Endothelial cell of umbilical vein (primary cell): ENCODE measurements around the gene TTLL10. TPM values are rescaled to one million over a fixed set of nuclear protein-coding genes. Genes with fewer than 3 reads are reported as not detected.

Experiments used
- BruUV-seq: library from RNA; stranded (reverse); fragments of 400-500 nt; replicated peaks from 2 replicates; lab custom pipeline; 2021; lab: Mats Ljungman, UMichigan
- CTCF ChIA-PET: fragments of 300-600, 350-600 bp; sonication (Branson Sonifier 250); formaldehyde crosslinking; loops from one replicate; lab custom pipeline; 2021; ENCODE audit warnings: antibody characterized with exemption, inconsistent platforms; lab: Charles Lee
- POLR2A ChIA-PET: fragments of 300-600, 350-600 bp; sonication (Branson Sonifier 250); formaldehyde crosslinking; loops from one replicate; lab custom pipeline; 2021; ENCODE audit warnings: antibody characterized with exemption, inconsistent platforms; lab: Charles Lee
- DNase-seq: peaks from one replicate; pipeline ENCODE4 v3.0.0-alpha.2; 2011; ENCODE audit warnings: low read depth, low spot score
- FAIRE-seq: peaks from 2 replicates; lab custom pipeline; 2011; peaks lifted over from hg19 to GRCh38; lab: Jason Lieb, UNC
- H2AFZ ChIP-seq: 2 replicates; pipeline ENCODE4 v1.6.0; 2012; ENCODE audit warnings: low read depth, low read length, control low read depth, inconsistent platforms
- H3K27ac ChIP-seq: 2 replicates; pipeline ENCODE4 v1.5.1; 2011; ENCODE audit warnings: low read depth, mild to moderate bottlenecking, control low read depth, low read length, moderate library complexity; ENCODE audit not compliant: insufficient read depth
- H3K27me3 ChIP-seq, 2 experiments: 2 replicates each; pipeline versions ENCODE4 v1.6.0 to v1.6.1; 2011; ENCODE audit warnings: low read length in 2 of 2, mixed read lengths in 1 of 2; ENCODE audit not compliant: control insufficient read depth in 2 of 2, insufficient read depth in 2 of 2
- H3K36me3 ChIP-seq, 2 experiments: 2 replicates in 1 of 2; 3 replicates in 1 of 2; pipeline ENCODE4 v1.5.1; 2011; ENCODE audit warnings: low read length in 2 of 2, mild to moderate bottlenecking in 1 of 2, moderate library complexity in 1 of 2; ENCODE audit not compliant: control insufficient read depth in 2 of 2, insufficient read depth in 2 of 2; ENCODE audit errors: extremely low read depth in 1 of 2
- H3K4me1 ChIP-seq: 3 replicates; pipeline ENCODE4 v1.5.1; 2011; ENCODE audit warnings: mild to moderate bottlenecking, low read length; ENCODE audit not compliant: control insufficient read depth, insufficient read depth; ENCODE audit errors: extremely low read depth
- H3K4me2 ChIP-seq: 2 replicates; pipeline ENCODE4 v1.6.1; 2011; ENCODE audit warnings: low read length, control low read depth, mixed read lengths; ENCODE audit not compliant: insufficient read depth
- H3K4me3 ChIP-seq, 3 experiments: fragments of 200-600 bp in 1 of 3; sonication (generic), shearing (Covaris generic) in 1 of 3; replicated peaks in 1 of 3; 2 replicates each; pipeline ENCODE4 v1.5.1; 2011 to 2016; ENCODE audit warnings: control low read depth in 3 of 3, low read length in 3 of 3, mild to moderate bottlenecking in 2 of 3, inconsistent platforms in 1 of 3, low read depth in 1 of 3, moderate library complexity in 1 of 3; ENCODE audit not compliant: insufficient read depth in 1 of 3
- H3K79me2 ChIP-seq: 2 replicates; pipeline ENCODE4 v1.6.0; 2012; ENCODE audit warnings: low read length, inconsistent platforms; ENCODE audit not compliant: control insufficient read depth, insufficient read depth
- H3K9ac ChIP-seq: replicated peaks from 2 replicates; pipeline ENCODE3; 2011; ENCODE audit warnings: low read length, control low read depth; ENCODE audit not compliant: insufficient read depth; ENCODE audit errors: extremely low read depth
- H3K9me1 ChIP-seq: replicated peaks from 3 replicates; pipeline ENCODE4 v1.6.0; 2011; ENCODE audit warnings: mild to moderate bottlenecking, low read length; ENCODE audit not compliant: control insufficient read depth, insufficient read depth; ENCODE audit errors: extremely low read depth
- H3K9me3 ChIP-seq: replicated peaks from 2 replicates; pipeline ENCODE4 v1.5.1; 2012; ENCODE audit warnings: low read length, inconsistent platforms; ENCODE audit not compliant: control insufficient read depth, insufficient read depth
- H4K20me1 ChIP-seq: replicated peaks from 2 replicates; pipeline ENCODE3; 2011; ENCODE audit warnings: mild to moderate bottlenecking, low read length; ENCODE audit not compliant: control insufficient read depth, insufficient read depth; ENCODE audit errors: extremely low read depth
- CTCF ChIP-seq, 2 donors: IDR thresholded peaks; 1 replicate in 1 of 2; 2 replicates in 1 of 2; pipeline ENCODE4 v1.5.1; 2011; ENCODE audit warnings: low read length in 2 of 2, mild to moderate bottlenecking in 2 of 2, moderate library complexity in 2 of 2, control low read depth in 1 of 2, inconsistent platforms in 1 of 2, low read depth in 1 of 2; ENCODE audit not compliant: insufficient read depth in 1 of 2; ENCODE audit errors: extremely low read depth in 1 of 2
- EZH2 ChIP-seq: IDR thresholded peaks from 2 replicates; pipeline ENCODE4 v1.6.1; 2012; ENCODE audit warnings: borderline replicate concordance, low read depth, mild to moderate bottlenecking, moderate library complexity, low read length, inconsistent platforms; ENCODE audit not compliant: severe bottlenecking
- FOS ChIP-seq: IDR thresholded peaks from 2 replicates; pipeline ENCODE4 v1.6.1; 2011; ENCODE audit warnings: mild to moderate bottlenecking, low read length, moderate library complexity, borderline replicate concordance; ENCODE audit not compliant: insufficient read depth
- JUN ChIP-seq: IDR thresholded peaks from 2 replicates; pipeline ENCODE4 v1.6.1; 2011; ENCODE audit warnings: borderline replicate concordance, low read depth; ENCODE audit not compliant: insufficient read length, insufficient read depth
- MAX ChIP-seq: IDR thresholded peaks from 2 replicates; pipeline ENCODE4 v1.6.1; 2011; ENCODE audit not compliant: insufficient read depth, insufficient read length
- MYC ChIP-seq: IDR thresholded peaks from one replicate; pipeline ENCODE4 v1.6.1; 2011; ENCODE audit warnings: mild to moderate bottlenecking, low read depth, low read length
- POLR2A ChIP-seq: IDR thresholded peaks from 2 replicates; pipeline ENCODE4 v1.6.1; 2012; ENCODE audit warnings: low read depth, mild to moderate bottlenecking, control low read depth, low read length
- POLR2AphosphoS5 ChIP-seq: IDR thresholded peaks from 2 replicates; pipeline ENCODE4 v1.6.1; 2012; ENCODE audit warnings: low read depth, mild to moderate bottlenecking, control low read depth, low read length, moderate library complexity; ENCODE audit not compliant: insufficient read depth
- dilution Hi-C: fragments of 300-500 bp; cut with MboI; formaldehyde crosslinking; loops from one replicate; pipeline ENCODE4 v1.15.0; 2019; ENCODE audit warnings: low sequenced_read_pairs; ENCODE audit not compliant: extremely low pct_ligation_motif_present
- intact Hi-C: fragments of 100-400 bp; cut with micrococcal nuclease; formaldehyde crosslinking; loops from one replicate; pipeline ENCODE4 v1.10.0; 2022
- polyA plus RNA-seq, 4 experiments: library from polyadenylated mRNA; depleted of rRNA in 3 of 4; stranded (reverse) in 3 of 4; unstranded in 1 of 4; fragments of >200 nt; gene quantifications; 2 replicates each; pipeline versions ENCODE4 v1.2.1 to v1.2.3, GENCODE V29; 2011 to 2012; ENCODE audit warnings: missing spikeins in 1 of 4
- total RNA-seq: library from RNA; stranded (reverse); gene quantifications from 2 replicates; pipeline ENCODE4 v1.2.3, GENCODE V29; 2021

The TTLL10 gene
- total and polyA plus RNA-seq, 2 donors (not counting 3 experiments of a cell fraction or from before 2014, with no cell fraction given): not detected

- Histone ChIP-seq H3K9me3 (no peaks in the 10 kb centered on the region), H3K27me3 (no peaks in the 10 kb centered on the region), H3K4me3 (no peak overlapping the region), H3K27ac (no peak overlapping the region), H4K20me1 (no peaks in the 10 kb centered on the region), H3K9ac (no peak overlapping the region), H2AFZ (no peak overlapping the region), H3K36me3 (no peaks in the 10 kb centered on the region), H3K79me2 (peaks cover 20% of the 10 kb centered on the region), H3K4me2 (no peak overlapping the region), H3K4me1 (no peaks in the 10 kb centered on the region), H3K9me1 (no peaks in the 10 kb centered on the region)
- no peak for FAIRE-seq
- no TSS peak for BruUV-seq
- DNase-seq: no peak
- CTCF ChIA-PET: no interaction called here
- intact Hi-C loops: no loop called here
- dilution Hi-C loops: no loop called here
- POLR2A ChIA-PET: no interaction called here
- no peak for TF ChIP-seq CTCF (IDR thresholded peaks at IDR 0.05; ENCODE audit: extremely low read depth in 1 of 2, insufficient read depth in 1 of 2, low read depth in 1 of 2, low read length in 2 of 2)
- TF ChIP-seq MAX: no peak
- no peak for TF ChIP-seq MYC
- no peak for TF ChIP-seq FOS
- TF ChIP-seq POLR2A: no peak
- TF ChIP-seq JUN: no peak
- TF ChIP-seq POLR2AphosphoS5: no peak
- no peak for TF ChIP-seq EZH2
Measured at GRCh38 chr1:1236176-1236763, 62.6 kb downstream of the TTLL10 start.
